T-helper 2 cell treated with Interferon-gamma antibody and Interleukin-4, amounts not matched to agents 100 ng/mL and 5 ng/mL, for 36 hours (primary cell): ENCODE data around the gene EML4. TPM values are rescaled to one million over a fixed set of nuclear protein-coding genes. Genes with fewer than 3 reads are reported as not detected.

Experiments used
- intact Hi-C: fragments of 100-400 bp; cut with micrococcal nuclease; formaldehyde crosslinking; loops from one replicate; pipeline ENCODE4 v1.15.1; 2023
- total RNA-seq: library from RNA; stranded (reverse); gene quantifications from 2 replicates; pipeline ENCODE4 v1.2.3, GENCODE V29; 2022

EML4 gene
- total RNA-seq, 1 donor from 2014 or later = 71.4 TPM

- intact Hi-C loops = loop anchor here (10.0 kb wide), 1 partner anchor 347 kb away; no protein-coding TSS in a partner anchor
Observed at GRCh38 chr2:42192010-42192373, 22.8 kb downstream of the EML4 start.

GRCh38 chr2:42192652-42193566 lies 23.8 kb downstream of the EML4 start:
- intact Hi-C loops = loop anchor here (10.0 kb wide), 1 partner anchor 348 kb away; no protein-coding TSS in a partner anchor

- intact Hi-C loops = loop anchor here (10.0 kb wide), 1 partner anchor 349 kb away; no protein-coding TSS in a partner anchor
Observed at GRCh38 chr2:42193722-42194187, 24.6 kb downstream of the EML4 start.

GRCh38 chr2:42194428-42194827 lies 25.3 kb downstream of the EML4 start:
- intact Hi-C loops = loop anchor here (10.0 kb wide), 1 partner anchor 350 kb away; no protein-coding TSS in a partner anchor

GRCh38 chr2:42195559-42195958 lies 26.4 kb downstream of the EML4 start:
- intact Hi-C loops = loop anchor here (10.0 kb wide), 1 partner anchor 351 kb away; no protein-coding TSS in a partner anchor

- intact Hi-C loops = loop anchor here (1.0 to 10.0 kb wide), 4 partner anchors 26 to 351 kb away; no protein-coding TSS in a partner anchor
Observed at GRCh38 chr2:42196070-42196402, 26.9 kb downstream of the EML4 start.

- intact Hi-C loops = loop anchor here (1.0 to 10.0 kb wide), 4 partner anchors 26 to 352 kb away; no protein-coding TSS in a partner anchor
Observed at GRCh38 chr2:42196403-42197267, 27.5 kb downstream of the EML4 start.

- intact Hi-C loops = loop anchor here (2.0 to 10.0 kb wide), 2 partner anchors 65 to 353 kb away; no protein-coding TSS in a partner anchor
Observed at GRCh38 chr2:42197792-42198191, 28.6 kb downstream of the EML4 start.

- intact Hi-C loops = loop anchor here (10.0 kb wide), 1 partner anchor 354 kb away; no protein-coding TSS in a partner anchor
Observed at GRCh38 chr2:42198466-42198865, 29.3 kb downstream of the EML4 start.

- intact Hi-C loops = loop anchor here (10.0 kb wide), 1 partner anchor 354 kb away; no protein-coding TSS in a partner anchor
Observed at GRCh38 chr2:42199002-42199401, 29.8 kb downstream of the EML4 start.

- intact Hi-C loops = loop anchor here (10.0 kb wide), 1 partner anchor 355 kb away; no protein-coding TSS in a partner anchor
Observed at GRCh38 chr2:42199626-42200025, 30.5 kb downstream of the EML4 start.

- intact Hi-C loops = no loop called here
Observed at GRCh38 chr2:42200926-42201855, 32.0 kb downstream of the EML4 start.

GRCh38 chr2:42202634-42203008 lies 33.5 kb downstream of the EML4 start:
- intact Hi-C loops = no loop called here

GRCh38 chr2:42203792-42204191 lies 34.6 kb downstream of the EML4 start:
- intact Hi-C loops = no loop called here

- intact Hi-C loops = no loop called here
Observed at GRCh38 chr2:42205337-42205736, 36.2 kb downstream of the EML4 start.

GRCh38 chr2:42207826-42208225 lies 38.7 kb downstream of the EML4 start:
- intact Hi-C loops = no loop called here

GRCh38 chr2:42210203-42210602 lies 41.0 kb downstream of the EML4 start:
- intact Hi-C loops = no loop called here

- intact Hi-C loops = no loop called here
Observed at GRCh38 chr2:42211291-42211690, 42.1 kb downstream of the EML4 start.

- intact Hi-C loops = no loop called here
Observed at GRCh38 chr2:42214669-42215068, 45.5 kb downstream of the EML4 start.

GRCh38 chr2:42216694-42217093 lies 47.5 kb downstream of the EML4 start:
- intact Hi-C loops = loop anchor here (1.0 kb wide), 1 partner anchor 33 kb away; no protein-coding TSS in a partner anchor
